Measurements from ENCODE around the gene ANKRD24.
"Not testable (repeated sequence)": the region's sequence is repeated elsewhere in the genome, so short reads cannot be mapped to it uniquely, and the experiment has no call there.

ANKRD24 gene

DNA sequence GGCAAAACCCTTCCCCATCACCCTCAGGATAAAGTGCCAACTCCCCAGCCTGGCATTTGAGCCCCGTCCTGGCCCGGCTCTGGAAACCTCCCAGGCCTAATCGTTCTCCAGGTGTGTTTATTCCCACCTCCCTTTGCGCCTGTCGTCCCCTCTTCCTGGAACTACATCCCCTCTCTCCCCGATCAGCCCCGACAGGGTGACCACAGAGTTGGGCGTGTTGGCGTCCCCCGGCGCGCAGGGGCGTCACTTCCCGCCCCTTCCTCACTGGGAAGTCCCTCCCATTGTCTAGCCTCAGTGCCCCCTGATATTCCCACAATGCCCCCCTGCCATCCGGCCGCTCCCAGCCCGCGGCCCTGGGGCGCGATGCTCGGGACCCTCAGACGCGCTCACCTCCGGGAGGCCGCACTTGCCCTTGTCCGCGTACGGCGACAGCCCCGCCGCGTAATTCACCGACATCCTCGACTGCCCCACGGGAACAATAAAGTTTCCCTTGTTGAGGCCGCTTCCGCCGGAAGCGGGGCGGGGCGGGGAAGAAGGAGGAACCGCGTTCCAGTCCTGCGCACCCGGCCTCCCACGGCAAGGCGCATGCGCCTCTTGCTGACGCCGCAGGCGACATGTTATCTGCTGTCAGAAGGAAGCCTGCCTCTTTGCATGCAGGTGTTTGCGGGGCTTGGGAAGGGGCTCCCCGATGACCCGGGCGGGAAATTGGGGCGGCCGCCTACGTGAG is at the start of gene ANKRD24, which contains the start of gene SIRT6:
ANKRD24 (plus strand) TSS at position 606 of the 727 bp plus-strand sequence. CDS start 3,737 bp downstream, outside the sequence.
SIRT6 (minus strand) TSS at position 480 of the 727 bp plus-strand sequence; CDS start at position 456, 24 bp downstream.
- DNase-seq: peak; percentile 89

GRCh38 chr19:4134351-4134750 is 48.1 kb upstream of the ANKRD24 start:
- DNase-seq: no peak

GRCh38 chr19:4135386-4135785 is 47.1 kb upstream of the ANKRD24 start:
- not testable (repeated sequence) for DNase-seq

DNA sequence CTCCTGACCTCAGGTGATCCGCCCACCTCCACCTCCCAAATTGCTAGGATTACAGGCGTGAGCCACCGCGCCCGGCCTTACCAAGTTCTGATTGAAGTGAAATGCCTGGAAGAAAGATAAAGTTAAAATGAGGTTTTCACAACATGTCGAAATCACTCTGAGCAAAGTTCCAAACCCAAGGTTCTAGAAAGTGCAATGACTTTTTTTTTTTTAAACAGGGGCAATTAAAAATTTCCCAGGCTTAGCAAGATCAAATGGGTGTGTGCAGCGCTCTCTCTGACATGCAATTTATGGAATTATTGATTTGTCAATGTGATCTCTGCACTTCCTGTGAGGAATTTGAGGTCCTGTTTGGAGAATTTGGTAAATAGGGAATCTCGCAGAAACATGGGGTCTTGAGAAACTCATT is 45.8 kb upstream of the ANKRD24 start:
- DNase-seq: no peak

DNA sequence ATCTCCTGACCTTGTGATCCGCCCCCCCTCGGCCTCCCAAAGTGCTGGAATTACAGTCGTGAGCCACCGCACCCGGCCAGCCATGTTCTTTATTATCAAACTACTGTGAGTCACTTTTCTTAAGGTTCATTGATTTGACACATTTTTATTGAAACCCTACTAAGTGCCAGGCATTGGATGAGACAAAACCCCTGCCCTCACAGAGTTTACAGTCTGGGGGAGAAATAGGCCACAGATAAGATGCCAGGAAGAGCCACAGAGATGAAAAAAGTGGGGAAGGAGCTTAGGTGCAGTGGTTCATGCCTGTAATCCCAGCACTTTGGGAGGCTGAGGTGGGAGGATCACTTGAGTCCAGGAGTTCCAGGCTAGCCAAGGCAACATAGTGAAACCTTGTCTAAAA is 44.0 kb upstream of the ANKRD24 start:
- no peak for DNase-seq

GRCh38 chr19:4139614-4140236 is 42.8 kb upstream of the ANKRD24 start:
- DNase-seq: peak; percentile 12

DNA sequence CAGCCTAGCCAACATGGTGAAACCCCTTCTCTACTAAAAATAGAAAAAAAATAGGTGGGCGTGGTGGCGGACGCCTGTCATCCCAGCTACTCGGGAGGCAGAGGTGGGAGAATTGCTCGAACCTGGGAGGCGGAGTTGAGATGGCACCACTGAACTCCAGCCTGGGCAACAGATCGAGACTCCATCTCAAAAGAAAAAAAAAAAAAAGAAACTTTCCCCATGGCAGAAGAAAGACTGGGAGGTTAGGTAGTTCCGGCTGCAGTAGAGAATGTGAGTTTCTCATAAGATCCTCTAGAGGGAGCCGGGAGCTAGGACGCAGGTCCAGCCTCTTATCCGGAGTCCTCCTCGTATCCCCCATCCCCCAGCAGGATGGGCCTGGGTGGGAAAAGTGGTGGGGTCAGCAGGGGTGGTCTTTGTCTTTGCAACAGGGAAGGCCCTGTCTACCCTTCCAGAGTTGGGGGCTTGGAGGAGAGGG is 42.2 kb upstream of the ANKRD24 start:
- DNase-seq: peak; percentile 38

- DNase-seq: not testable (repeated sequence)
Measured at GRCh38 chr19:4142916-4143315, 39.6 kb upstream of the ANKRD24 start.

DNA sequence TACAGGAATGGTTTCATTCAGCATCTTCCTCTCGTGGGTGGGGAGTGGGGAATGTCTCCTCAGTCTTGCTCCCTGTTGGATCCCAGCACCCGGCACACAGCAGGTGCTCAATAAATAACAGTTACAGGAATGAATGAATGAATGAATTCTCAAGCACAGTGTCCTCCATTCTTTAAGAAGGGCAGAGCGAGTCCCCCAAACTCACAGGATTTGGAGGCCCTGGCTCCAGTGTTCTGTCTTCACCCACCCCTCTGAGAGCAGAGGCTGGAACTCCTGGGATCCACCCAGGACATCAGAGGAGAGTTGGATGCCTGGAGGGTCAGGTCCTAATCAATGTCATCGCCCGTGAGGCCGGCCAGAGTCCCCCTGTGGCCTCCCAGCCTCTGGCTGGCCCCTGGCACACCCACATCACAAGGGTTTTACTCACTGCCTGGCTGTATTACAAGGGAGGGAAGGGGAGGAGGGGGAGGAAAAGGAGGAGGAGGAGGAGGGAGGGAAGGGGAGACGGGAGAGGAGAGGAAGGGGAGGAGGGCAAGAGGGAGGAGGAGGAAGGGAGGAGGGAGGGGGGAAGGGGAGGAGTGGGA is 37.7 kb upstream of the ANKRD24 start:
- DNase-seq: no peak

DNA sequence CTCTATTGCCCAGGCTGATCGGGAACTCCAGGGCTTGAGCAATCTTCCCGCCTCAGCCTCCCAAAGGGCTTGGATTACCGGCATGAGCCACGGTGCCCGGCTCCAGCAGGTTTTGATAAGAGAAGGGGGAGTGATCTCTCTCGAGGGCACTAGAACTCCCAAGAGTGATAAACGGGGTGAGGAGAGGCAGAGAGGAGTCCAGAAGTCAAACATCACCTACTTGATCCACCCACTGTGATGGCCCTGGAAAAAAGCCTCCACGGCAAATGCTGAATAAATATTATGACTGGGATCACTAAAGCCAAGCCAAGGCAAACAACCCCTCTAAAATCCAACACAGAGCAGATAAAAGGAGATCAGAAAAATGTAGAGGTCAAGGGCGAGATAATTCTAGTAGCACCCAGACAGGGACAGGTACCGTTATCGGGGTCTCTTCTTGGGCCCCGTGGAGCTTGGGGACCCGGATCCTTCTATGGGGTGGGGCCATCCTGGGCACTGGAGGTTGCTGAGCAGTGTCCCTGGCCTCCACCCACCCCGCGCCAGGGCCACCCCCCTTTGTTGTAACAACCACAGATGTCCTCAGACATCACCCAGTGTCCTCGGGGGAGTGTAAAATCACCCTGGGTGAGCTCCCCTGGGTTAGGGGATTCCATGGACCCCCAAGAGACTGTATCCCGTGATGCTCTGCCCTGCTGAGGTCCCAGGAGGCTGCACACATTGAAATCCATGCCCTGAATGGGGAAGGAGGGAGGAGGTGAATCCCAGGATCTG is 32.8 kb upstream of the ANKRD24 start:
- DNase-seq: no peak

DNA sequence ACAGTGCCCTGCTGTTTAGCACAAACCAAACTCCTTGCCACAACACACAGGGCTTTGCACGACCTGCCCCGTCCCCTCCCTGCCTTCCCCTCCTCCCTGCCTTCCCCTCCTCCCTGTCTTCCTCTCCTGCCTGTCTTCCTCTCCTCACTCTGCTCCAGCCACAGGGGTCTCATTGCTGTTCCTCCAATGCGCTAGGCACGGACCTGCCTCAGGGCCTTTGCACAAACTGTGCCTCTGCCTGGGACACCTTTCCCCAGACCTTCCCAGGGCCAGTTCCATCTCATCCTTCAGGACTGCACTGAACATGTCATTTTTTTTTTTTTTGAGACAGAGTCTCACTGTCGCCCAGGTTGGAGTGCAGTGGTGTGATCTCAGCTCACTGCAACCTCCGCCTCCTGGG is 30.9 kb upstream of the ANKRD24 start:
- no peak for DNase-seq

DNA sequence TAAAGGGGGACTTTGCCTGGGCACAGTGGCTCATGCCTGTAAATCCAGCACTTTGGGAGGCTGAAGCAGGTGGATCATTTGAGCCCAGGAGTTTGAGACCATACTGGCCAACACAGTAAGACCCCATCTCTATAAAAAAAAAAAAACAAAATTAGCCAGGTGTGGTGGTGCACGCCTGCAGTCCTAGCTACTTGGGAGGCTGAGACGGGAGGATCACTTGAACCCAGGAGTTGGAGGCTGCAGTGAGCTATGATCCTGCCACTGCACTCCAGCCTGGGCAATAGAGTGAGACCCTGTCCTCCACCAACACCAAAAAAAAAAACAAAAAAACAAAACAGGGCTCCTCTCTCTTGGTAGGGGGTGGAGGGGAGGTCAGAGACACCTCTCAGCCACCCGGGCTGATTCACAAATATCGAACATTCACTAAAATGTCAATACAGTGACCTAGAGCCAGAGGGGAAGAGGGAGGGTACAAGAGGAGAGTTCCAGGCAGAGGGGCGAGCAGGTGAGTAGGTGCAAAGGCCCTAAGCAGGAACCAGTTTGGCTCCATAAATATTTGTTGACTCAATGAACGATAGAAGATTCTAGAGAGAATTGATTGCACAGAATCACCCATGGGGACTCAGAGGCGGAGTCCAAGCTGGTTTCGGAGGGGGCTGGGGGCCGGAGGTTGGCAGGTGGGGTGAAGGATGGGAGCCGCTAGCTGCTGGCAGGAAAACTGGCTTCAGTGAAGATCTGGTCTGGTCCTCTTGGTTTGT is 30.1 kb upstream of the ANKRD24 start:
- no peak for DNase-seq

DNA sequence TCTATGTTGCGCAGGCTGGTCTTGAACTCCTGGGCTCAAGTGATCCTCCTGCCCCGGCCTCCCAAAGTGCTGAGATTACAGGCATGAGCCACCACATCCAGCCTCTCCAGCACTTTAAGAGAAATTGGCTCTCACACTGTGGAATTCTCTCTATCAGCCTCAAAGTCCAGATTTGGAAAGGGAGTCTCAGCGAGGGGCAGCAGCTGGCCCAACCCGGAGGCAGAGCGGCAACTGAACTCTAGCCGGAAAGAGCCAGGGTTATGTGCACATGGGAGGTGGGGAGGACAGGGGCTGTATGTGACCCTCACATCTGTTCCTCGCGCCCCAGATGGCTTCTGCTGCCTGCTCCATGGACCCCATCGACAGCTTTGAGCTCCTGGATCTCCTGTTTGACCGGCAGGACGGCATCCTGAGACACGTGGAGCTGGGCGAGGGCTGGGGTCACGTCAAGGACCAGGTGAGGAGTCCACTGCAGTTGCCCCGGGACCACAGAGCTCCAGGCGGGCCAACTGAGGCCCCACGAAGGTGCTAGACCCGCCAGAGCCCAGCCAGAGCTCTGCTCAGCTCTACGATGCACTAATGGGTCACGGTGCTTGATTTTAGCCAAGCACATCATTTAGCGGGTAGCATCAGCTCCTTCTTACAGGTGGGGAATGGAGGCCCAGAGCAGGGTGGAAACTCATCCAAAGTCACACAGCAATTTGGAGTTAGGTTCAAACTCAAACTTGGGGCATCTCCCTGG is 27.7 kb upstream of the ANKRD24 start:
- no peak for DNase-seq

DNA sequence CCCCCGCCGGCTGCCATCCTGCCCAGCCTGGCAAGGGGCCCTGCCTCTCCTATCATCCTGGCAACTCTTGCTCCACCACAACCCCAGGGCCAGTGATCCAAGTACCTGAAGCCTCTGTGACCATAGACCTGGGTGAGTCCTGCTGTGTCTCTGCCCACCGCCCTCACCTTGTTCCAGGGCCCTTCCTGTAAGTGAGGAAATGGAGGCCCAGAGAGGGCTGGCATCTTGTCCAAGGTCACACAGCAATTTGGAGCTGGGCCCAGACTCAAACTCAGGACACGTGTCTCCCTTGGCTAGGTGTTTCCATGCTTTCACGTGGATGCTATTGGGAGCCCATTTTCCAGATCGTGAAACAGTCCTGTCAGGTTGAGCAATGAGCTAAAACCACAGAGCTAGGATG is 25.3 kb upstream of the ANKRD24 start:
- DNase-seq: no peak

GRCh38 chr19:4157971-4158370 is 24.5 kb upstream of the ANKRD24 start:
- not testable (repeated sequence) for DNase-seq

- DNase-seq: no peak
Measured at GRCh38 chr19:4161415-4162077, 20.9 kb upstream of the ANKRD24 start.

DNA sequence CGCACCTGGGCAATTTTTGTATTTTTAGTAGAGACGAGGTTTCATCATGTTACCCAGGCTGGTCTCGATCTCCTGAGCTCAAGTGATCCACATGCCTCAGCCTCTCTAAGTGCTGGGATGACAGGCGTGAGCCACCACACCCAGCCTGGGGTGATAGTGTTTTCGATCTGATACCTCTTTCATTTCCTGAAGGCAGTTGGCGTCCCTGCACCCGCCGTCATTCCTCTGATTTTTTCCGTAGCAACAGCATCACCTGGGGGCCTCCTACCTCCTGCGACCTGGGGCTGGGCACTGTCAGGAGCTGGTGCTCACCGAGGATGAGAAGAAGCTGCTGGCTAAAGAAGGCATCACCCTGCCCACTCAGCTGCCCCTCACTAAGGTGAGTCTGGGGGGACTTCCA is 18.2 kb upstream of the ANKRD24 start:
- peak; percentile 4 for DNase-seq

DNA sequence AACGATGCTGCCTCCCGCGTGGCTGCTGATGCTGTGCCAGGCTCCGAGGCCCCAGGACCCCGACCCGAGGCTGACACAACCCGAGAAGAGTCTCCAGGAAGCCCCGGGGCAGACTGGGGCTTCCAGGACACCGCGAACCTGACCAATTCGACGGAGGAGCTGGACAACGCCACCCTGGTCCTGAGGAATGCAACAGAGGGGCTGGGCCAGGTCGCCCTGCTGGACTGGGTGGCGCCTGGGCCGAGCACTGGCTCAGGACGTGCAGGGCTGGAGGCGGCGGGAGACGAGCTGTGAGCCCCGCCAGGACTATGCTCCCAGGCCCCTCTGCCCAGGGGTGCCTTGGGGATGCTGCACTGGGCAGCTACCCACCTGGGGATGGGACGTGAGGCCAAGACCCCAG is 10.8 kb upstream of the ANKRD24 start:
- DNase-seq: no peak

- DNase-seq: peak; percentile 17
Measured at GRCh38 chr19:4172861-4173473, 9.5 kb upstream of the ANKRD24 start.

DNA sequence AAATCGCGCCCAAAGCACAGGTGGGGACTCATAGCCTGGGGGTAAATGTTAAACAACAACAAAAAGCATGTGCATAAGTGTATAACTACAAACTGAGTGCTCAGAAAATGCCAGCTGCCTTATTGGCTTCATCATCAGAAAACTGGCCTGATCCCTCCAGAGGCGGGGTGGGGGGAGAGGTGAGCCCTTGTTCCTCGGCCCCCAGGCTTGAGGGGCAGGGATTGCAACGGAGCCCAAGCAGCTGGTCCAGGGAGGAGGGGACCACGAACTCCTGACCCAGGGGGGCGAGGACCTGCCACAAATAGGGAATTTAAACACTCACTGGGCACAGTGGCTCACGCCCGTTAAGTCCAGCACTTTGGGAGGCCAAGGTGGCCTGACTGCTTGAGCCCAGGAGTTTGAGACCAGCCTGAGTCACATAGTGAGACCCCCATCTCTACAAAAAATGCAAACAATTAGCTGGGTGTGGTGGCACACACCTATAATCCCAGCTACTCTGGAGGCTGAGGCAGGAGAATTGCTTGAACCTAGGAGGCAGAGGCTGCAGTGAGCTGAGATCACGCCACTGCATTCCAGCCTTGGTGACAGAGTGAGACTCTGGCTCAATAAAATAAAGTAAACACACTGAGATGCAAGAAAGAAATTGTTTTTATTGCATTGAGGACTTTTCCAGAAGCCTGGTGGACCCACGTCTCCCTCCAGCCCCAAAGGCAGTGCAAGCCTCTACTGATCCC is 8.8 kb upstream of the ANKRD24 start:
- peak; percentile 15 for DNase-seq
